ENCODE measurements around the gene IWS1.
"Not testable (repeated sequence)": the region's sequence is repeated elsewhere in the genome, so short reads cannot be mapped to it uniquely, and the experiment has no call there.

IWS1 gene

DNA sequence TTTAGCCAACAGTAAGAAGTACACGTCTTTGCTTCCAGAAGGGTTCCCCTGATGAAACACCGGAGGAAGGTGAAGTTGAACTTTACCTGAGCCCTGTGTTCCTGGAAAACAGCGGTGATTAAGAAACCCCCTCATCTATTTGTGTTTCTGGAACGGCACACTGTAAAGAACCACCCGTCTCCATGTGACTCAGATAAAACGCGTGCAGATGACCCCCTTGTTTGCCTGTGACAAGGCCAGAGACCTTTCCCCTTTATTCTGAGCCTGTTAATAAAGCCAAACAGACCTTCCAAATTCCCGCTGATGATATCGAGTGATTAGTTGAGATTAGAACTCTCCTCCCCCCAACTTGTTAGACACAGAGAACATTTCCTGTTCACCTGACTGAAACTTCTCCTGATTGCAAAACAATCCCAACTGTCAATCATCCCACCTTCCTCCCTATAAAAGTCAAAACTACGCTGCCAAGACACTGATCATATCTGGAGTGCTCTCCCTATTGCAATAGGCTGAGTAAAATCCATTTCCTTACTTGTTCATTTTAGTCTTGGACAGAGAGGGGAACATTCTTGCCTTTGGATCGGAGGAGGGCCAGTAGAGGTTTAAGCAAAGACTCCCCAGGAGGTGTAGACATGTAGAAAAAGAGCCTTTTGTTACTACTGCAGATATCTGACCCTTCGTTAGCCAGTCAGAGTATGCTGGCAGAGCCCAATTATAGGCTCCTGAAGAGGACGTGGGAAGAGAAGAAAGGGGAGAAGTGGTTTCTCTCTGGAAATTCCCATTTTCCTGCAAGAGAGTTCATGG is 914 bp upstream of the IWS1 start:
- DNase-seq = no peak

DNA sequence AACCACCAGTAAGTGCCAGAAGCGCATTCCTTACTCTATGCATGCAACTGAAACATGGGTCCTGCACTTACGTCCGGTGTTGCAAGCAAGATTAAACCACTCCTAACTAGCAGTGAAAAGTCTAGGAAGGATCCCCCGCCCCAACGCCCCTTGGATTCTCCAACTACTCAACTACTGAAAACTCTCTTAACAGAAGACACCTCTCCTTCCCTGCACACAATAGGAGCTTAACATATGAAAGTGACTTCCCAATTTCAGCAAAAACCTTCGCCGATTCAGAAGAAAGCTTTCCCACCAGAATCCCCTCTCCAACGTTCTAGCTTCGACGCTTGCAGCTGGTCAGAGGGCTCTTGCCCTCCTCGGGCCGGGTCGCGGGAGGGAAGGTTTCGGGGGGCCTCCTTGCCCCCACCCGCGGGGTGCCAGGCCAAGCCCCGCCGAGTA is 578 bp downstream of the IWS1 start:
- peak; percentile 48 for DNase-seq

DNA sequence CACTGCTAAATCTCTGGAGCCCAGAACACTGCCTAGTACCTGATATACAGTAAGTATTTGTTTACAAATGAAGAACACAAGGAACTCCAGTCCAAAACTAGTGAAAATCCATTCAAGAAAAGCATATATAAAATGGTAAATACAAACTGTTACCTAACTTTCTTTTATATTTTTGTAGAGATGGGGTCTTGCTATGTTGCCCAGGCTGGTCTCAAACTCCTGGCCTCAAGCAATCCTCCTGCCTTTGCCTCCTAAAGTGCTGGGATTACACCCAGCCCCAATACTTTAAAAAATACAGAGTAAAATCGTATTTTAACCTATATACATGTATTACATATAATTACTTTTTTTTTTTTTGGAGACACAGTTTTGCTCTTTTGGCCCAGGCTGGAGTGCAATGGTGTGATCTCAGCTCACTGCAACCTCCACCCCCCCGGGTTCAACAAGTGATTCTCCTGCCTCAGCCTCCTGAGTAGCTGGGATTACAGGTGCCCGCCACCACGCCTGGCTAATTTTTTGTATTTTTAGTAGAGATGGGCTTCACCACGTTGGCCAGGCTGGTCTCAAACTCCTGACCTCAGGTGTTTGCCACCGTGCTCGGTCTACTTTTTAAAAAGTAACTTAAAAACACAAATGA is 2.0 kb downstream of the IWS1 start:
- DNase-seq = not testable (repeated sequence)

DNA sequence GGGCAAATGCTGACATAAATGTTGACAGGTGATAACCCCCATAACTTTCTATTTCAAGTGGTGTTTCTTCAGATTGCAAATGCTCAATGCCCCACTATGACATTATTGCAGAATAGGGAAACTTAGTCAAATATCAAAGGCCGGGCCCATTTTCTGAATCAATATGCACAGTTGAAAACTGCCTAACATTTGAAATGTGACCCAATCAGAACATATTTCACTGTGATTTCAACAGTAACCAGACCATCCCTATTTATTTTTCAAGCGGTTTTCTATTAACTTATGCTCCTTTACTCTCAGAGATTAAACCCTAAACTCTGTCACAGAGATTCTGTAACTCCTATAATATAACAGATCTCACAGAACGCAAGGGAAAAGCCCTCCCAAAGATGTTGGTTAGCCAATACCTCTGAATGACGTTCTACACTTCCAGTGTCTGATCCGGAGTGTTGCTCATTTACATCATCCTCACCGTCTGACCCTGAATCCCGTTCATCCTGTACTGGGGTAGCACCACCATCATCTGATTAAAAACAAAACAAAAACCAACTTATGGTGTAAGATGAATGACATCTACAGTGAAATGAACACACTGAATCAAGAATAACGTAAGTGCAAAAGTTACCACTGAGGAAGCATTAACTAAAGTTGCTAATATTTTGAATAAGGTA is 2.9 kb downstream of the IWS1 start:
- no peak for DNase-seq

DNA sequence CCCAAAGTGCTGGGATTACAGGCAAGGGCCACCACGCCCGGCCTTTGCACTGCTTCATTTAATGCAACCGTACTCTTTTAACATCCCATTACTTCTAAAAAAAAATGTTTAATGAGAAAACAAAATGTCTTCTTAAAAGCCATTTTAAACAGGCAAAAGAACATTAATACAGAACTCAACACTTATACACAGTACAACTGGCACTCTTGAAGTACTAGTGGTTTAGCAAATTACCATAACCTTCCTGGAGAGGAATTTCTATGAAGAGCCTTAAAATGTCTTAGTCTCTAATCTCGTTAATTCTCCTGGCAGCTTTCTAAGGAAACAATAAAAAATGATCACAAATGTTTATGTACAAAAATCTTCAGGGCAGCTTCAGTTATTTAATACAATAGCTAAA is 5.9 kb downstream of the IWS1 start:
- no peak for DNase-seq

DNA sequence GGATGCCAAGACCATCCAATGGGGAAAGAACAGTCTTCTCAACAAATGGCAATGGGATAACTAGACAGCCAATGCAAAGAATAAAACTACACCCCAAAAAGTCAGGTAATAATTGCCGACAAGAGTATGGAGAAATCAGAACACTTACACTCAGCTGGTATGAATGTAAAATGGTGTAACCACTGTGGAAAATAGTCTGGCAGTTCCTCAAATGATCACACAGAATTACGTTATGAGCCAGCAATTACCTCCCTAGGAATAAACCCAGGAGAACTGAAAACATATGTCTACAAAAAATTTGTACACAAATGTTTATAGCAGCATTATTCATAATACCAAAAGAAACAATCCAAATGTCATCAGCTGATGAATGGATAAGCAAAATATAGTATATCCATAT is 8.8 kb downstream of the IWS1 start:
- no peak for DNase-seq

DNA sequence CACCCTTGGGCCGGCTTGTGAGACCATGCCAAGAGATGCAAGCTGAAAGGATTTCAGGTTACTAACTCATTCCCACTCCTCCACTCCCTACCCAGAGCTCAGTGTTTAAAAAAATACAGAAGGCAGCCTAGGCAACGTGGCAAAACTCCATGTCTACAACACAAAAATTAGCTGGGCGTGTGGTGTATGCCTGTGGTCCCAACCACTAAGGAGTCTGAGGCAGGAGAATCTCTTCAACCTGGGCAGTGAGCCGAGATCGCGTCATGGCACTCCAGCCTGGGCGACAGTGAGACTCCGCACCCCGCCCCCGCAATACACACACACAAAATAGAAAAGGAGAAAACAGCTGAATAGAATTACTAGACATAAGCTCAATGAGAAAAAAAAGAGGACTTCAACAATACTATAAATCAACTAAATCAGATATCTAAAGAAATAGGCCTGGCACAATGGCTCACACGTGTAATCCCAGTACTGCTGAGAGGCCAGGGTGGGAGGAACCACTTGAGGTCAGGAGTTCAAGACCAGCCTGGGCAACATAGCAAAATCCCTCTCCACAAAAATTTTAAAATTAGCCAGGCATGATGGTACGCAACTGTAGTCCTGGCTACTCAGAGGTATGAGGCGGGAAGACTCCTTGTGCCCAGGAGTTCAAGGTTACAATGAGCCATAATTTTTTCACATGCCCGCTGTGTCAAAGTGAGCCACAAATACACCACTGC is 10.1 kb downstream of the IWS1 start:
- DNase-seq = peak; percentile 71

DNA sequence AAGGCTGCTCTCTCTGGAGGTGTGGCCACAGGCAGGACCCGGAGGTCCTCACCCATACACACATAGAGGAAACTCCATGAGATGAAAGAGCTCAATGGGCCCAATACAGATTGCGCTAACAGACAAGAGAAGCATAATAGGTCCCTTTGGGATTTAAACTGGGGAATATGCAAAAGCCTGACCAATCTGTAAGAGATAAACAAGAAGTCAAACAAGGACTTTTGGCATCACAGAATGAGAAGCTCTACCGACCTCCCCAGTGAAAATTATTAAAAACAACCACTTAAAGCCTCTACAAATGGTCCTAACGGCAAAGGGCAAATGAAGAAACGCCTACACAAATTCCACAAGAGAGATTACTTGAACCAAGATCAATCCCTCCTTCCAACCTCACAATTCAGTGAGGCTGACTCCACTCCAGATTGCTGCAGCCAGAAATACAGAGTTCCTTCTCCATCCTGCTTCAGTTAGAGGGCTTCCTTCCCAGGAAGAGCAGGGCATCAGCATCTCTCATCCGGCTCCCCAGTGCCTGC is 10.8 kb downstream of the IWS1 start:
- no peak for DNase-seq

DNA sequence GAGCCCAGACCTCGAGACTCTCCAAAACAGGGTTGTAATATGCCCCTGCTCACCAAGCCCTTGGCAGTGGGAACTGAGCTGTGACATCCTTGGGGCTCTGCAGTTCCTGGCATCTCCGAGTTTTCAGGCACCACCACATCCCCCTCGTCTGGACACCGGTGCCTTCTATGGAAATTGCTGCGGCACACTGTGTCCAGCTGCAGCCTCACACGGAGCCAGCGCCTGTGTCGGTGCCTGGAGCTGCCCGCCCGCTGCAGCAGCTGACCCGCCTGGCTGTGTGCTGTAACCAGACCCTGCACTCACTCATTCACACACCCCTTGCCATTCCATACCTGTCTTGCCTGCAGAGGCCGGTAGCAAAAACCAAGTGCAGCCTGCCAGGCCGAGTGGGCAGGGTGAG is 11.8 kb downstream of the IWS1 start:
- no peak for DNase-seq

DNA sequence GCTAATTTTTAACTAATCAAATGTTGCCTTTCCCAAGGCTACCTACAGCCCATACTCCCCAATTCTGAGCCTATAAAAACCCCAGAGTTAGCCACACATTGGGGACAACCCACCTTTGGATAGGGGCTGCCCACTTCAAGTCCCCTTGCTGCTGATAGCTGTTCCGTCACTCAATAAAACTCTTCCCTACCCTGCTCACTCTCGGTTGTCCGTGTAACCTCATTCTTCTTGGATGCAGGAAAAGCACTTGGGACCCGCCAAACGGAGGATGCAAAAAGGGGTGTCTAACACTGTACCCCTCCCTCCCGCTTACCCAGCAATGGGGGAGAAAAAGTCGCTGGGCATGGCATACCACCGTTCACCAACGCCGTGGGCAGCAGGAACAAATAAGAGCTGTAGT is 12.2 kb downstream of the IWS1 start:
- no peak for DNase-seq

DNA sequence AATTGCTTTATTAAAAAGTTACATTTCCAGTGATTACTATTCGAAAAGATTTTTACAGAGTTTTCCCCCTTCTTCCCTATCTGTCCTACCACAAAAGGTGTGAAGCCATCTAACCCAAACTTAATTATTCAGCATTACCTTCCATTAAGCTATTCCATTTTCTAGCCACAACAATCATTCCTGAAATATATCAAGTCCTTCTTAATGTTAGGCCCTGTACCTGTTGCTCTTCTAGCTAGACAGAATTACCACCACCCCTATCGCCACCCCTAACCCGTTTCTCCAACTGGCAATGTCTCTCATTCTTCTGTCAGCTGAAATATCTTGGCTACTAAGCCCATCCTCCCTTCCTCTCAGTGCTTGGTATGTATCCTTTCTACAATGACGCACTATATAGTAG is 13.9 kb downstream of the IWS1 start:
- no peak for DNase-seq

DNA sequence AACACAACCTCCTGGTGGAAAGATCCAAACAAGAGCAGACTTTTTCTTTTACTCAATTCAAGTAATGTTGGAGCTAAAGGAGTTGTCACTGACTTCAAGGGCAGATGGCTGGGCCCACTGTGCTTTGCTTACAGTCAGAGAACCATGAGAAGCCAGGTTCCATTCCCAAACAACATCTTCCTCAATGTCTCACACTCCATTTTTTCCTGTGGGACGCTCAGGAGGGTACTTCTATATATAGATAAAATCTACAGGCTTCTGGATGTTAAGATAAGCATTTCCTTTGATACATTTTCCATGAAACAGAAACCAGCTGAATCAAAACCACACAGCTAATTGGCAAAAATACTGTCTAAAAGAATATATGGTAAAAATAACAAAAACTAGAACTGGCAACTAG is 14.4 kb downstream of the IWS1 start:
- no peak for DNase-seq

DNA sequence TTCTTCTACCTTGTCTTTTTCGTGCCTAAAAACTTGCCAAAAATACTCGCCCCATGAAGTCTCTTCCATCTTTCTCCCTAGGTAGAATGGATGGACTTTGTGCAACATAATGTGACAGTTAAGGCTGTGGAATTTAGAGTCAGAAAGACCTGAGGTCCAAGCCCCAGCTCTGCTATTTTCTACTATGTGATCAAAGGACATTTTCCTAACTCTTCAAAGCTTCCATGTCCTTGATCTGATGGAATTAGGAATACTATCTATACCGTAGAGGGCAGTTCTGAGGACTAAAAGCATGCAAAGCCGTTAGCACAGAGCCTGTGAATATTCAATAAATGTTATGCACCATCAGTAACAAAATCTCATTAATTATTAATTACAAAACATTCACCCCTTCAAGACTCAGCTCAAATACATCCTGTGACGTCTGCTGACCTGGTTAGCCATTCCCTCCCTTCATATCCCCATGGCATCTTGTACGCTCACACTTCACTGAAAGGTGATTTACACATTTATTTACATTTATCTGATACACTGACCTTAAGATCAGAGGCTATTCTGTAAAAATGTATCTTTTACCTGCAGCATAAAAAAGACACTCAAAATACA is 15.1 kb downstream of the IWS1 start:
- DNase-seq = no peak

DNA sequence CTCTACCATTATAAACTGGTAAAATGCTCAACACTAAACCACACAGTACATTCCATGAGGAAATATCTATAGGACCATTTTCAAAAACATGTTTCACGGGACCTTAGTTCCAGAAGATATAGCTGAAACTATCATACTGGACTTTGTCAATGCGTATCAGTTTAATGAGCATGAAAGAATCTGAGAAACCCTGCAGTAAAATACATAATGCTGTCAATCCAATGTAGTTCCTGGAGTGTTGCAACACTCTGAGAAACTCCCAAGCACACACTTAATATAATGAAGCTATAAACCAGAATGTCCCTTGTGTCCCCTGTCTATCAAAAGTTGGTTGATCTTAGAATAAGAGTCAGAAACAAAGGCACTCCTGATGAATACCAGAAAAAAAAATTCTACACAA is 16.2 kb downstream of the IWS1 start:
- DNase-seq = no peak

DNA sequence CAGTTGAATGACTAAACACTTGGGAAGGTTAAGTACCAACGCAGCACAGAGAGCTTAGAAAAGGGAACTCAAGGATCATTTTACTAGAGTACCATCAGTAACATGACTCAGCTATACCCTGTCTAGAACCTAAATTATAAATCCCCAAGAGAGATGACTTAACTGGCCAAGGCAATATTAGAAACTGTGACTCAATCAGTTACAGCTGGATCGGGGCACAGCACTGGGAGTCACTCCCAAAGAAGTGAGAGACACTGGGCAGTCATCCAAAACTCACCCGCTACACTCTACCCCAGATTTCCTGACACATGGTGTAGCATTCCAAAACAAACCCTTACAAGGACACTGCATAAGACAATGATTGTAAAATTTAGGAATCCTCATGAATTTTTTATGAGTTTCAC is 17.7 kb downstream of the IWS1 start:
- DNase-seq = peak; percentile 100

DNA sequence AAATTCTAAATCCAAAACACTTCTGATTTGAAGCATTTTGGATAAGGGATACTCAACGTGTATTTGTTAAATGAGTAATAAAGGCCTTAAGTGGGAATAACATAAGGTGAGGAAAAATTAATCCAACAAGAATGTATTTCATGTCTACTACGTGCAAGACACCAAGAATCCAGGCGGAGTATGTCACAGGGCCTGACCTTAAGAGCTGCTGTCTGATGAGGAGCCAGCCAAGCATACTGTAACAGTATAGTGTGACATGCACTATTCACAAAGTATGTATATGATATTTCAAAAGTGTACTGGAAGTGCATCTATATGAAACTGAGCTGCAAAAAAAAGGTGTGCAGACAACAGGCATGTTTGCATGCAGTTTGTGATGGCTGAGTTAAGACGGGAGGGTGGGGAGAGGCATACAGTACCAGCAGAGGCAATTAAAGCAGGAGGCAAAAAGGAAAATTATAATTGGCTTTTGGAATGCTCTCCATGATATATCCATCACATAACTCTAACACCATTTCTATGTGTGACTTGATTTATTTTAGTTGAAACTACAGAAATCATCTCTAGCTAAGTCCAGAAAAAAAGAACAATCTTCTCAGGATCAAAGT is 18.2 kb downstream of the IWS1 start:
- DNase-seq = peak; percentile 62

DNA sequence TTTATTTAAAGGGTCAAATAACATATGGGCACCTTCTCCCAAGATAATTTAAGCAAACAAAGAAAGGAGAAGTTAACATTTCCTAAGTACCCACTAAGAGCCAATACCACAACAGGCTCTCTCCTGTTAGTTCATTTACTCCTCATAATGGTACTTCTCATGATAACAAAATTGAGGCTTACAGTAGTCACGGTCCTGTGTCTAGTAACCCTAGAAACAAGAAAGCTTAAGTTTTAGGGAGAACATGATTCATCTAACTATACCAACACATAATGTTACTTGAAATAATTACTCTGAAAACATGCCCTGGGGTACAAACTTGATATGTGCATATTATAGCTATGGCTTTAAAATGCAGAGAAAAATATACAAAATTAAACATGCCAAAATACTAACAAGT is 19.8 kb downstream of the IWS1 start:
- no peak for DNase-seq

DNA sequence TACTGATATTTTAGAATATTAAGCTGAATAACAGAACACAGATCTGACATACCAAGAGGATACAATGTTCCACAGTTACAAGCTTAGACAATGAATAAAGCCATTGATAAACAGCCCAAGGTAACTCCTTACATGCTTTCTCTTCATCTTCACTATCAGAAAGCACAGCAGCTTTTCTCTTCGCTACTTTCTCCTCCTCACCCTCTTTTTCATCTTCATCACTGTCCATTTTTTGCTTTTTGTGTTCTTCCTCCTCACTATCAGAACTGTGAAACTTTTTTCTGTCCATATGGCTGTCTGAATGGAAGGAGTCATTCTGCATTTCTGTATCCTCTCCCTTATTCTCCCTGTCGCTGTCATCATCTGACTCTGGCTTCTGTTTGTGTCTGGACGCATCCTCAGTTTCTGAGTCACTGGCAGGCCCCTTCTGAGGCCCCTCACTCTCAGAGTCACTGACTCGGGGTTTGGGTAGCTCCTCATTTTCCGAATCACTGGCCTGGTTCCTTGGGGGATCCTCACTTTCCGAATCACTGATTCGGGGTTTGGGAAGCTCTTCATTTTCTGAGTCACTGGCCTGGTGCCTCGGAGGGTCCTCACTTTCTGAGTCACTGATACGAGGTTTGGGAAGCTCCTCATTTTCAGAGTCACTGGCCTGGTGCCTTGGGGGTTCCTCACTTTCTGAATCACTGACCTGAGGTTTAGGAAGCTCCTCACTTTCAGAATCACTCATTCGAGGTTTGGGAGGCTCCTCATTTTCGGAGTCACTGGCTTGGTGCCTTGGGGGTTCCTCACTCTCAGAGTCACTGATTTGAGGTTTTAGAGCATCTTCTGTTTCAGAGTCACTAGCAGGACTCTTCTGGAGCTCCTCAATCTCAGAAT is 21.5 kb downstream of the IWS1 start:
- peak; percentile 55 for DNase-seq

DNA sequence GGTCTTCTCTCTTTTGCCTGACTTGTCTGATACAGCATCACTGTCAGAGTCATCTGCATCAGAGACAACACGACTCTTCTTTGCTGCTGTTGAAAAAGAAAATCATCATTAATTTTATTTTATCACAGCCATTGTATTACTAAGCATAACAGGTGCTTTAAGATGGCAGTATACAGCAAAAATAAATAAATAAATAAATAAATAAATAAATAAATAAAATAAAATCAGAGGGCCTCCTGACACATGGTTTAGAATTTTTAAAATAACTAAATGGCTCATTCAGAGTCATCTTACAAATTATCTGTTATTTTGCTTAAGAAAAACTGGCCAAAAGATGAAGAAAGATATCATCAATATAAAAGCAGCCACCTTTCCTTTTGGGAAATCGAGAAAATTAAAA is 22.8 kb downstream of the IWS1 start:
- DNase-seq = no peak

DNA sequence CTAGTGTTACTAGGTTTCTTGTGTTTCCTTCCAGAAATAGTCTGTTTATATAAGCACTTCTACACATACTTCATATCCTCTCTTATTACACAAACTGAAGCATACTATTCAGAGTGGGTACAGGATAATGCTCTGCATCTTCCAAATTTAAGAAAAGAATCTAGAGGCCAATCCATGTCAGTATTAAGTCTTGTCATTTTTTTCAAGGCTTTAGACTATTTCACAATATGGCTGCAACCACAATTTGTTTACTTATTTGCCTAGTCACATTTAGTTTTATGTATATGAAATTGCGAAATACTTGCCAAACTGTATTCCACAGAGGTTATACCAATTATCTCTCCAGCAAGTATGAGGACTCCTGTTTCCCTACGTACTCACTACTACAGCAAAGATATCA is 27.9 kb downstream of the IWS1 start:
- no peak for DNase-seq

DNA sequence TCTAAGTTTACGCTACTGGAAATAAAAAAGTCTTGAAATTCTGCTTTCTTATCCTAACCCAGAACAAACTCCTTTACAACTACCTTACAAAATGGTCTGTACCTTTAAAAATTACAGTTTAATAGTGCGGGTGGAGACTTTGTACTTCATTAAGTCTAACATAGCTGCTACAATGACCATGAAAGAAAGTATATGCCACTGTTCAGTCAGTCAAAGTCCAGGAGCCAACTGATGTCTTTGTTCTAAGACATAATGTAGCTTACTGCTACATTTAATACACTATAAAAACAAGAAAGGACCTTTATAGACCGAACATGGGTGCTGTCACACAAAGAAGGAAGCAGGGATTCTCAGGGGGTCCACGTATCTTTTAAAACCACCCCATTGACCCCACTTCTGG is 36.0 kb downstream of the IWS1 start:
- no peak for DNase-seq

All from fibroblast of skin of back (primary cell).